ENCODE data around the gene ABTB2.

DNA sequence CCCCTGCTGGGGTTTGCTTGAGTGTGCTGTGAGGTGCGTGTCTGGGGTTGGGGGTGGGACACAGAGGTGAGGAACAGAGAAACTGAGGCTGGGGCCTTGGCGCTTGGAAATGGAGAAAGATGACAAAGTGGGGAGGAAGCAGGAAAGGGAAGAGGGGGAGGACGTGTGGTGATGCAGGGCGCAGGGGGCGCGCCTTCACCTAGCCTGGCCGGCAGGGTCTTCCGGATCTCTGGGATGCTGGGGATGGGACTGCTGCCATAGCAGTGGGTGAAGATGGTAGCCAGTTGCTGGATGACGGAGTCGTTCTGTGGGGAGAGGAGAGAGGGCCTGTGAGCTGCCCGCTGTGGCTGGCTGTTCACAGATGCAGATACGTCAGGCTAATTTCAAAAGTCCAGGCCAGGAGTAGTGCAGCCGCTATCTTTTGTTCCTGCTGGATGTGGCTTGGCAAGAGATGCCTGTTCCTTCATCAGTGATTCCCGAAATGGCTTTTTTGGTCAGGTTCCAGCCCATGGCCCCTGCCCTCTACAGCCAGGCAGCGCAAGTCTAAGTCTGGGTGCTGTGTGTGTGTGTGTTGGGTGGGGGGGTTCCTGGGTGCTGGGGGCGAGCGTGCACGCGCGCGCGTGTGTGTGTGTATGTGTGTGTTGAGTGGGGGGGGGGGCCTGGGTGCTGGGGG, 197.6 kb downstream of the ABTB2 start:
- no peak for TF ChIP-seq CTCF (IDR thresholded peaks at IDR 0.05; ENCODE audit: poor library complexity)
- TF ChIP-seq EZH2 (IDR thresholded peaks at IDR 0.05; ENCODE audit: borderline replicate concordance) = no peak
